ENCODE data around the gene VAV3. TPM values are rescaled to one million over a fixed set of nuclear protein-coding genes. Genes with fewer than 3 reads are reported as not detected.

VAV3 gene
- total RNA-seq, 2 donors from 2014 or later: 11.6 to 14.1 TPM

- H3K4me1 Mint-ChIP-seq (ENCODE audit: low read depth in 2 of 2): peaks cover 47 to 62% of the 10 kb centered on the region in 2 donors
- peak; percentile 27 to 61 for ATAC-seq
- peaks cover 5% of the 10 kb centered on the region for H3K36me3 Mint-ChIP-seq
- DNase-seq (ENCODE audit: low spot score): no peak
- peak overlapping the region; percentile 18 for H3K4me3 Mint-ChIP-seq
- no peaks in the 10 kb centered on the region for H3K27me3 Mint-ChIP-seq
- peaks cover 6% of the 10 kb centered on the region for H3K9me3 Mint-ChIP-seq
- H3K27ac Mint-ChIP-seq: peak overlapping the region; percentile 13 to 31
Observed at GRCh38 chr1:107877092-107877491, 87.9 kb downstream of the VAV3 start.

- peaks cover 48 to 61% of the 10 kb centered on the region in 2 donors for H3K4me1 Mint-ChIP-seq (ENCODE audit: low read depth in 2 of 2)
- no peaks in the 10 kb centered on the region for H3K27me3 Mint-ChIP-seq
- peak overlapping the region; percentile 25 for H3K4me3 Mint-ChIP-seq
- ATAC-seq: peak; percentile 56 to 71
- H3K27ac Mint-ChIP-seq: peak overlapping the region; percentile 2 to 50
- peaks cover 6% of the 10 kb centered on the region for H3K9me3 Mint-ChIP-seq
- DNase-seq (ENCODE audit: low spot score): no peak
- H3K36me3 Mint-ChIP-seq: peaks cover 6% of the 10 kb centered on the region
Observed at GRCh38 chr1:107875689-107876088, 89.3 kb downstream of the VAV3 start.

GRCh38 chr1:107874221-107874620 lies 90.8 kb downstream of the VAV3 start:
- Mint-ChIP-seq H3K4me1 (ENCODE audit: low read depth in 2 of 2) (peaks cover 53 to 59% of the 10 kb centered on the region in 2 donors), H3K27ac (peak overlapping the region in 1 of 2 donors; percentile 77), H3K36me3 (peaks cover 11% of the 10 kb centered on the region), H3K9me3 (peaks cover 6% of the 10 kb centered on the region), H3K27me3 (no peaks in the 10 kb centered on the region), H3K4me3 (no peak overlapping the region)
- ATAC-seq (no peak), DNase-seq (ENCODE audit: low spot score) (no peak)

- peak overlapping the region; percentile 78 to 82 for H3K27ac Mint-ChIP-seq
- ATAC-seq (no peak), DNase-seq (ENCODE audit: low spot score) (no peak)
- H3K4me1 Mint-ChIP-seq (ENCODE audit: low read depth in 2 of 2): peaks cover 51 to 54% of the 10 kb centered on the region in 2 donors
- peak overlapping the region; percentile 78 for H3K4me3 Mint-ChIP-seq
- H3K9me3 Mint-ChIP-seq: peaks cover 6% of the 10 kb centered on the region
- no peaks in the 10 kb centered on the region for H3K27me3 Mint-ChIP-seq
- H3K36me3 Mint-ChIP-seq: peaks cover 11% of the 10 kb centered on the region
Observed at GRCh38 chr1:107871687-107872395, 93.1 kb downstream of the VAV3 start.

- Mint-ChIP-seq H3K9me3 (peaks cover 6% of the 10 kb centered on the region), H3K4me3 (peak overlapping the region; percentile 78), H3K36me3 (peaks cover 11% of the 10 kb centered on the region), H3K27me3 (no peaks in the 10 kb centered on the region), H3K27ac (peak overlapping the region; percentile 78 to 82), H3K4me1 (ENCODE audit: low read depth in 2 of 2) (peaks cover 49 to 52% of the 10 kb centered on the region in 2 donors)
- ATAC-seq (peak; percentile 72 to 84), DNase-seq (ENCODE audit: low spot score) (no peak)
Observed at GRCh38 chr1:107871259-107871658, 93.7 kb downstream of the VAV3 start.

- H3K4me1 Mint-ChIP-seq (ENCODE audit: low read depth in 2 of 2): peaks cover 49 to 50% of the 10 kb centered on the region in 2 donors
- peak overlapping the region; percentile 23 for H3K4me3 Mint-ChIP-seq
- ATAC-seq (peak in 1 of 2 donors; percentile 60), DNase-seq (ENCODE audit: low spot score) (no peak)
- no peaks in the 10 kb centered on the region for H3K27me3 Mint-ChIP-seq
- H3K27ac Mint-ChIP-seq: peak overlapping the region; percentile 78 to 82
- peaks cover 6% of the 10 kb centered on the region for H3K36me3 Mint-ChIP-seq
- peaks cover 6% of the 10 kb centered on the region for H3K9me3 Mint-ChIP-seq
Observed at GRCh38 chr1:107870696-107871095, 94.3 kb downstream of the VAV3 start.

GRCh38 chr1:107867897-107868296 lies 97.1 kb downstream of the VAV3 start:
- peak overlapping the region in 1 of 2 donors; percentile 14 for H3K27ac Mint-ChIP-seq
- H3K36me3 Mint-ChIP-seq: peaks cover 6% of the 10 kb centered on the region
- peaks cover 3% of the 10 kb centered on the region for H3K9me3 Mint-ChIP-seq
- ATAC-seq: no peak
- no peak for DNase-seq (ENCODE audit: low spot score)
- H3K4me3 Mint-ChIP-seq: no peak overlapping the region
- no peaks in the 10 kb centered on the region for H3K27me3 Mint-ChIP-seq
- H3K4me1 Mint-ChIP-seq (ENCODE audit: low read depth in 2 of 2): peaks cover 56% of the 10 kb centered on the region in 2 donors

GRCh38 chr1:107867422-107867821 lies 97.6 kb downstream of the VAV3 start:
- DNase-seq (ENCODE audit: low spot score): no peak
- Mint-ChIP-seq H3K4me1 (ENCODE audit: low read depth in 2 of 2) (peaks cover 56 to 58% of the 10 kb centered on the region in 2 donors), H3K36me3 (peaks cover 6% of the 10 kb centered on the region), H3K4me3 (no peak overlapping the region), H3K27ac (peak overlapping the region in 1 of 2 donors; percentile 14), H3K27me3 (no peaks in the 10 kb centered on the region), H3K9me3 (peaks cover 3% of the 10 kb centered on the region)
- no peak for ATAC-seq

- Mint-ChIP-seq H3K9me3 (peaks cover 3% of the 10 kb centered on the region), H3K27me3 (no peaks in the 10 kb centered on the region), H3K27ac (peak overlapping the region in 1 of 2 donors; percentile 14), H3K36me3 (peaks cover 6% of the 10 kb centered on the region), H3K4me1 (ENCODE audit: low read depth in 2 of 2) (peaks cover 57 to 61% of the 10 kb centered on the region in 2 donors), H3K4me3 (no peak overlapping the region)
- no peak for ATAC-seq
- no peak for DNase-seq (ENCODE audit: low spot score)
Observed at GRCh38 chr1:107866870-107867269, 98.1 kb downstream of the VAV3 start.

GRCh38 chr1:107865627-107866026 lies 99.4 kb downstream of the VAV3 start:
- no peak overlapping the region for H3K4me3 Mint-ChIP-seq

GRCh38 chr1:107863342-107863741 lies 101.6 kb downstream of the VAV3 start:
- H3K27me3 Mint-ChIP-seq: no peaks in the 10 kb centered on the region
- peaks cover 43 to 61% of the 10 kb centered on the region in 2 donors for H3K4me1 Mint-ChIP-seq (ENCODE audit: low read depth in 2 of 2)
- DNase-seq (ENCODE audit: low spot score): no peak
- H3K4me3 Mint-ChIP-seq: no peak overlapping the region
- no peaks in the 10 kb centered on the region for H3K36me3 Mint-ChIP-seq
- no peak for ATAC-seq
- no peaks in the 10 kb centered on the region for H3K9me3 Mint-ChIP-seq
- no peak overlapping the region for H3K27ac Mint-ChIP-seq

More at GRCh38 chr1:107865627-107866026, 99.4 kb downstream of the VAV3 start:
- Mint-ChIP-seq H3K9me3 (peaks cover 3% of the 10 kb centered on the region), H3K27ac (peak overlapping the region; percentile 1 to 42), H3K27me3 (no peaks in the 10 kb centered on the region), H3K36me3 (peaks cover 4% of the 10 kb centered on the region), H3K4me1 (ENCODE audit: low read depth in 2 of 2) (peaks cover 52 to 58% of the 10 kb centered on the region in 2 donors)
- ATAC-seq: no peak
- no peak for DNase-seq (ENCODE audit: low spot score)

GRCh38 chr1:107862064-107862463 lies 102.9 kb downstream of the VAV3 start:
- peak overlapping the region in 1 of 2 donors; percentile 8 for H3K27ac Mint-ChIP-seq
- DNase-seq (ENCODE audit: low spot score): no peak
- H3K9me3 Mint-ChIP-seq: no peaks in the 10 kb centered on the region
- no peaks in the 10 kb centered on the region for H3K36me3 Mint-ChIP-seq
- peak in 1 of 2 donors; percentile 58 for ATAC-seq
- no peak overlapping the region for H3K4me3 Mint-ChIP-seq
- no peaks in the 10 kb centered on the region for H3K27me3 Mint-ChIP-seq
- peaks cover 35 to 49% of the 10 kb centered on the region in 2 donors for H3K4me1 Mint-ChIP-seq (ENCODE audit: low read depth in 2 of 2)

- ATAC-seq (no peak), DNase-seq (ENCODE audit: low spot score) (no peak)
- peaks cover 28 to 45% of the 10 kb centered on the region in 2 donors for H3K4me1 Mint-ChIP-seq (ENCODE audit: low read depth in 2 of 2)
- no peaks in the 10 kb centered on the region for H3K9me3 Mint-ChIP-seq
- no peak overlapping the region for H3K4me3 Mint-ChIP-seq
- no peaks in the 10 kb centered on the region for H3K36me3 Mint-ChIP-seq
- no peaks in the 10 kb centered on the region for H3K27me3 Mint-ChIP-seq
- H3K27ac Mint-ChIP-seq: no peak overlapping the region
Observed at GRCh38 chr1:107858323-107858722, 106.7 kb downstream of the VAV3 start.

GRCh38 chr1:107851418-107851817 lies 113.6 kb downstream of the VAV3 start:
- no peak for ATAC-seq
- Mint-ChIP-seq H3K4me1 (ENCODE audit: low read depth in 2 of 2) (peaks cover 46 to 64% of the 10 kb centered on the region in 2 donors), H3K36me3 (peaks cover 22% of the 10 kb centered on the region), H3K27ac (peak overlapping the region in 1 of 2 donors; percentile 10), H3K27me3 (no peaks in the 10 kb centered on the region), H3K4me3 (no peak overlapping the region), H3K9me3 (peaks cover 10% of the 10 kb centered on the region)
- DNase-seq (ENCODE audit: low spot score): no peak

Data from natural killer cell treated with Interleukin-12 subunit alpha and Interleukin-12 subunit beta and Interleukin-15 and Interleukin-18, amount 100 ng/mL, for 72 hours (primary cell).